ENCODE data around the gene SFT2D2.

The SFT2D2 gene

DNA sequence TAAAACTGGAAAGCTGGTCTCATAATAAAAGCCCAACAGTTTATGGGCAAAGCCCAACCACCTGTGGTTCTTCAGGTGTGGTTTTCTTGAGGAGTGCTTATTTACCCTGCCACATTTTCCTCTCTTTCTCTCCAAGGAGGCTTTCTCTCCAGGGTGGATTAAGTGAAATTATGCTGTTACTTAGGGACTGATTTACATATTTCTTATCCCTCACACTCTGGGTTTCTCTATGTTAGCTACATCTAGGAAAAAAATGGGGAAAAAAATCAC is 59.7 kb downstream of the SFT2D2 start:
- TF ChIP-seq, protein P1, sequence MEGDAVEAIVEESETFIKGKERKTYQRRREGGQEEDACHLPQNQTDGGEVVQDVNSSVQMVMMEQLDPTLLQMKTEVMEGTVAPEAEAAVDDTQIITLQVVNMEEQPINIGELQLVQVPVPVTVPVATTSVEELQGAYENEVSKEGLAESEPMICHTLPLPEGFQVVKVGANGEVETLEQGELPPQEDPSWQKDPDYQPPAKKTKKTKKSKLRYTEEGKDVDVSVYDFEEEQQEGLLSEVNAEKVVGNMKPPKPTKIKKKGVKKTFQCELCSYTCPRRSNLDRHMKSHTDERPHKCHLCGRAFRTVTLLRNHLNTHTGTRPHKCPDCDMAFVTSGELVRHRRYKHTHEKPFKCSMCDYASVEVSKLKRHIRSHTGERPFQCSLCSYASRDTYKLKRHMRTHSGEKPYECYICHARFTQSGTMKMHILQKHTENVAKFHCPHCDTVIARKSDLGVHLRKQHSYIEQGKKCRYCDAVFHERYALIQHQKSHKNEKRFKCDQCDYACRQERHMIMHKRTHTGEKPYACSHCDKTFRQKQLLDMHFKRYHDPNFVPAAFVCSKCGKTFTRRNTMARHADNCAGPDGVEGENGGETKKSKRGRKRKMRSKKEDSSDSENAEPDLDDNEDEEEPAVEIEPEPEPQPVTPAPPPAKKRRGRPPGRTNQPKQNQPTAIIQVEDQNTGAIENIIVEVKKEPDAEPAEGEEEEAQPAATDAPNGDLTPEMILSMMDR (IDR thresholded peaks at IDR 0.05; ENCODE audit: low read depth, low read length): no peak
- H3K4me3 ChIP-seq (ENCODE audit: low read depth, low read length): no peak overlapping the region

DNA sequence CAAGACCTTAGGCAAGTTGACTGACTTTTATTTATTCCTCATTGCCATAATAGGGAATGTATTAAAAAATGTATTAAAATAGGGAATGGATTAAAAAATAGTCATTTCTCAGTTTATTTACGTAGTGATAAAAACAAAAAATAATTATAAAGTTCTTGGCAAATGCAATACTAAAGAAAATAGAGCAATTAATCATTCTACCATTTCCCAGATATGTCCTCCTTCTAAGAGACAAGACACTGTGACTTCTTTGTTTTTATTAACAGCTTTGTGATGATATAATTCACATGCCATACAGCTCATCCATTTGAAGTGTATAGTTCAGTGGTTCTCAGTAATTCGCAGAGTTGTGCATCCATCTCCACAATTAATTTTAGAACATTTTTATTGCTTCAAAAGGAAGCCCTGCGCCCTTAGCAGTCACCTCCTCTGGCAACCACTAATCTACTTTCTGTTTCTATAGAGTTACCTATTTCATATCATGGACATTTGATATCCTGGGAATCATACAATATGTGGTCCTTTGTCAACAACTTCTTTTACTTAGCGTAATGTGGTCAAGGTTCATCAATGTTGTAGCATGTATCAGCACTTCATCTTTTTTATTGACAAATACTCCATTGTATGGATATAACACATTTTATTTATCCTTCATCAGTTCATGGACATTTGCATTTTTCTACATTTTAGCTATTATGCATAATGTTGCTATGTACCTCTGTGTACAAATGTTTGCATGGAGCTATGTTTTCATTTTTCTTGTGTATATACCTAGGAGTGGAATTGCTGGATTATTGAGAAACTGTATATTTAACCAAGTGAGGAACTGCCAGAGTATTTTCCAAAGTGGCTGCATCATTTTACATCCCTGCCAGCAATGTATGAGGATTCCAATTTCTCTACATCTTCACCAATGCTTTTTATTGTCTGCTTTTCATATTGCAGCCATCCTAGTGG is 60.4 kb downstream of the SFT2D2 start:
- TF ChIP-seq, protein P1 (IDR thresholded peaks at IDR 0.05; ENCODE audit: low read depth, low read length): no peak

DNA sequence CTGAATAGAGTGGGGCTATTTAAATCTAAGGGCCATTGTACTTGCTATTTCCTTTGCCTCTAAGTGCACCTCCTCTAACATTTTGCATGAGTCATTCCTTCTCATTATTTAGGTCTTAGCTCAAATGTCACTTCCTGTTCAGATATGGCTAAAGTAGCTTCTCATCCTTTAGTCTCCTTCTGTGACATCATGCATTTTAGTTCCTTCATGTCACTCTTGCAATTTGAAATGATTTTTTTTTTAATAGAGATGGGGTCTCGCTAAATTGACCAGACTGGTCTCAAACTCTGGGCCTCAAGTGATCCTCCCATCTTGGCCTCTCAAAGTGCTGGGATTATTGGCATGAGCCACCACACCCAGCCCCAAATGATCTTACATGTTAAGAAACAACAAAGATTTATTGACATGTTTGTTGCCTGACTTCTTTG is 61.4 kb downstream of the SFT2D2 start:
- no peak overlapping the region for H3K4me3 ChIP-seq (ENCODE audit: low read depth, low read length)
- TF ChIP-seq, protein P1 (IDR thresholded peaks at IDR 0.05; ENCODE audit: low read depth, low read length): no peak

More for the DNA sequence above, 60.4 kb downstream of the SFT2D2 start:
- no peak overlapping the region for H3K4me3 ChIP-seq (ENCODE audit: low read depth, low read length)

DNA sequence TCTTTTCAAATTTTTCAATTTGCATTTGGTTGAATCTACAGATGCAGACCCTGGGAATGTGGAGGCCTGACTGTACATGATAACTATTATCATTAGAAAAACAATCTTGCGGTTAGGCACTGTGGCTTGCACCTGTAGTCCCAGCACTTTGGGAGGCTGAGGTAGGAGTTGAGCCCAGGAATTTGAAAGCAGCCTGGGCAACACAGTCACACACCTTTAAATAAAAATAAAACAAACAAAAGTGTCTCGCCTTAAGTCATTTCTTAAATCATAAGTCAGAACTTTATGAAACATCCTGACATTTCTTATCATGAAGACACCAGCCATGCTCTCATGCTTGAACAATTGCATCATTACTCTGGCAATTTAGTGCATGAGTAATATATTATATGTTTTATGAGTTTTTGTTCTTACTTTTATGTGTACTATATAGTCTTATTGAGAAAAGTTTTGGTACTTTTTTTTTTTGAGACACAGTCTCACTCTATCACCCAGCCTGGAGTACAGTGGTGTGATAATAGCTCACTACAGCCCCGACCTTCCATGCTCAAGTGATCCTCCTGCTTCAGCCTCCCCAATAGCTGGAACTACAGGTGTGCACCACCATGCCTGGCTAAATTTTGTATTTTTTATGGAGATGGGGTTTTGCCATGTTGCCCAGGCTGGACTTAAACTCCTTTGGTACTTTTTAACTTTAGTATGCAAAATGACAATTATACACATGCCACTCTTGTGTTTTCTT is 62.7 kb downstream of the SFT2D2 start:
- TF ChIP-seq, protein P1 (IDR thresholded peaks at IDR 0.05; ENCODE audit: low read depth, low read length): no peak
- H3K4me3 ChIP-seq (ENCODE audit: low read depth, low read length): no peak overlapping the region

DNA sequence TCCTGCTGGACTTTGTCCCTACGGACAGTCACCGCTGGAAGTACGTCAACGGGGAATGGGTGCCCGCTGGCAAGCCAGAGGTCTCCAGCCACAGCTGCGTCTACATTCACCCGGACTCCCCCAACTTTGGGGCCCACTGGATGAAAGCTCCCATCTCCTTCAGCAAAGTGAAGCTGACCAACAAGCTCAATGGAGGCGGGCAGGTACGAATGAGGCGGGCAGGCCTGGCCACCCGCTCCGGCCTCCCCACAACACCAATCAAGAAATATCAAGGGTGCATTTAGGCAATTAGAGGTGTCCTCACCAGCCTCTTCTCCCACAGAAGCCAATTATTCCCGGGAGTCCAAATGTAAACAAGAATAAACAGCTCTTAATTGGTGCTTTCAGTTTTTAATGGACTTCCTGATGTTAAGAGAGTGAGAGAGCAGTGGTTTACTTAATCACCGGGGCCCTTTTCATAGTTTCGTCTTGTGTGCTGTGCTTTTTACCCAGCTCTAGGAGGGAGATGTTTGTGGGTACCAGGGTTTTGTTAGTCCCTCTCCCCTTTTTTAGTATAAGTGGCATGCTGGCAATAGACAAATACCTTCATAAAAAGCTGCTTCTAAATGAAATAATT is 65.5 kb downstream of the SFT2D2 start:
- TF ChIP-seq, protein P1 (IDR thresholded peaks at IDR 0.05; ENCODE audit: low read depth, low read length): no peak
- H3K4me3 ChIP-seq (ENCODE audit: low read depth, low read length): no peak overlapping the region

DNA sequence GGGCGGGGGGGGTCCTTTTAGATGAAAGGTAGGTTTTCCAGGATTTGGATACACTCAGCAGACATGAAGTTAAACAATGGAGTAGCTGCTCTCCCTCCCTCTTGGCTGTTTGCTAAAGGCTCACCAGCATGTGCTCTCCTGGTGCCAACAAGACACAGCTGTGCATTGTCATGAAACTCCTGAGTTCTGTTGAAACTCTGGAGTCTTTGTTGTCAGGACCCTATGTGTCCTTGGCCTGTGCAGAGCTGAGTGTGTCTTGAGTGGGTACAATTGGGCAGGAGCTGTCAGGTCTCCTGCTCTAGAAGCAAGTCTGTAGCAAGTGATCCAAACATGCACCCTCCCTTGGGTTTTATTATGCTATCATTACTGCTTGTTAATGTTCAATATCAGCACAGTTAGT is 67.6 kb downstream of the SFT2D2 start:
- TF ChIP-seq, protein P1 (IDR thresholded peaks at IDR 0.05; ENCODE audit: low read depth, low read length): no peak
- no peak overlapping the region for H3K4me3 ChIP-seq (ENCODE audit: low read depth, low read length)
